Activated T-helper 2 cell treated with anti-CD3 and anti-CD28 coated beads, Interferon-gamma antibody, Interleukin-2, Interleukin-4, amounts not matched to agents 10 μg/mL and 5 μg/mL and 100 μg/mL, durations not matched to agents 14 hours and 24 hours and 36 hours (primary cell): Measurements from ENCODE around the gene GATD1. TPM values are rescaled to one million over a fixed set of nuclear protein-coding genes. Genes with fewer than 3 reads are reported as not detected.
A peak's percentile ranks its signal among the peaks of the same experiment; 100 is the strongest.
"Not testable (repeated sequence)": the region's sequence is repeated elsewhere in the genome, so short reads cannot be mapped to it uniquely, and the experiment has no call there.

Source experiments
- DNase-seq: peaks from one replicate; pipeline ENCODE4 v3.0.0; 2021; ENCODE audit warnings: low spot score
- H3K27ac Mint-ChIP-seq: one replicate; pipeline ENCODE4 v1.8.0; 2021; ENCODE audit warnings: mixed read lengths
- H3K27me3 Mint-ChIP-seq: one replicate; pipeline ENCODE4 v1.8.0; 2021; ENCODE audit warnings: low read depth, mixed read lengths
- H3K36me3 Mint-ChIP-seq: one replicate; pipeline ENCODE4 v1.8.0; 2021; ENCODE audit warnings: low read depth, mixed read lengths
- H3K4me1 Mint-ChIP-seq: one replicate; pipeline ENCODE4 v1.8.0; 2021; ENCODE audit warnings: low read depth, mixed read lengths
- H3K4me3 Mint-ChIP-seq: one replicate; pipeline ENCODE4 v1.8.0; 2021; ENCODE audit warnings: low read depth, mild to moderate bottlenecking, moderate library complexity, mixed read lengths
- H3K9me3 Mint-ChIP-seq: one replicate; pipeline ENCODE4 v1.8.0; 2021; ENCODE audit warnings: mixed read lengths
- intact Hi-C: fragments of 100-400 bp; cut with micrococcal nuclease; formaldehyde crosslinking; loops from one replicate; pipeline ENCODE4 v1.15.1; 2023
- total RNA-seq: library from RNA; stranded (reverse); gene quantifications from 2 replicates; pipeline ENCODE4 v1.2.3, GENCODE V29; 2022

Gene GATD1
- total RNA-seq, 1 donor from 2014 or later = 75.2 TPM

DNA sequence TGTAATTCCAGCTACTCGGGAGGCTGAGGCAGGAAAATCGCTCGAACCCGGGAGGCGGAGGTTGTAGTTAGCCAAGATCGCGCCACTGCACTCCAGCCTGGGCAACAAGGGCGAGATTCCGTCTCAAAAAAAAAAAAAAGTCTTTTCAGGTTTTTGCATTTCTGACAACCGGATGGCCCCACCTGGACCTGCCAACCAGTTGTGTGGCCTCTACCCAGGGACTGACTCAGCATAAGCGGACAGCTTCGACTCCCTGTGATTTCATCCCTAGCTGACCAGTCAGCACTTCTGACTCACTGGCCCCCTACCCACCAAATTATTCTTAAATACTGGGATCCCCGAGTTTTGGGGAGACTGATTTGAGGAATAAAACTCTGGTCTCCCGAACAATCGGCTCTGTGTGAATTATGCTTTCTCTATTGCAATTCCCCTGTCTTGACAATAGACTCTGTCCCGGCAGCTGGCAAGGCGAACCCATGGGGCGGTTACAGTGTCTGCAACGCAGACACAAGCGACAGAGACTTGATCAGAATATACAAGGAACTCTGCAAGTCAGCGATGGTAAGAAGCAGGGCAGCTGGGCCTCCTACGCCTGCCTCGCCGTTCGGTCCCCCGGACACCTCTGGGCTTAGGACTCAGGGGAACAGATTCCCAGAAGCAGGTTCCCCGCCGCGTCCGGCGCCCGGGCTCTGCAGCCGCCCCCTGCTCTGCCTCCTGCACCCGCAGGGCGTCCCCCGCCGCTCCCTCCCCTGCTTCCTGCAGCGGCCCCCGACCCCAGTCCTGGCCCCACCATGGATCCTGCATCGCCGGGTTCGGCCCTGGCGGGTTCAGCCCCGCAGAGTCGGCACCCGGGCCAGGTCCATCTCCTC, 30.8 kb downstream of the GATD1 start:
- DNase-seq = peak; percentile 30
- Mint-ChIP-seq H3K4me1 (peaks cover 16% of the 10 kb centered on the region), H3K4me3 (peak overlapping the region; percentile 81), H3K27ac (peak overlapping the region; percentile 77), H3K9me3 (no peaks in the 10 kb centered on the region), H3K36me3 (peaks cover 14% of the 10 kb centered on the region), H3K27me3 (no peaks in the 10 kb centered on the region)
- intact Hi-C loops = loop anchor here (2.0 kb wide), 3 partner anchors 18 to 50 kb away; partner anchors contain the start of gene GATD1

- DNase-seq = no peak
- peak overlapping the region; percentile 8 for H3K4me3 Mint-ChIP-seq
- no peaks in the 10 kb centered on the region for H3K27me3 Mint-ChIP-seq
- H3K9me3 Mint-ChIP-seq = no peaks in the 10 kb centered on the region
- H3K27ac Mint-ChIP-seq = no peak overlapping the region
- H3K36me3 Mint-ChIP-seq = peaks cover 10% of the 10 kb centered on the region
- peaks cover 16% of the 10 kb centered on the region for H3K4me1 Mint-ChIP-seq
- intact Hi-C loops = no loop called here
These were observed 31.9 kb downstream of the GATD1 start for GRCh38 chr11:745428-745827.

DNA sequence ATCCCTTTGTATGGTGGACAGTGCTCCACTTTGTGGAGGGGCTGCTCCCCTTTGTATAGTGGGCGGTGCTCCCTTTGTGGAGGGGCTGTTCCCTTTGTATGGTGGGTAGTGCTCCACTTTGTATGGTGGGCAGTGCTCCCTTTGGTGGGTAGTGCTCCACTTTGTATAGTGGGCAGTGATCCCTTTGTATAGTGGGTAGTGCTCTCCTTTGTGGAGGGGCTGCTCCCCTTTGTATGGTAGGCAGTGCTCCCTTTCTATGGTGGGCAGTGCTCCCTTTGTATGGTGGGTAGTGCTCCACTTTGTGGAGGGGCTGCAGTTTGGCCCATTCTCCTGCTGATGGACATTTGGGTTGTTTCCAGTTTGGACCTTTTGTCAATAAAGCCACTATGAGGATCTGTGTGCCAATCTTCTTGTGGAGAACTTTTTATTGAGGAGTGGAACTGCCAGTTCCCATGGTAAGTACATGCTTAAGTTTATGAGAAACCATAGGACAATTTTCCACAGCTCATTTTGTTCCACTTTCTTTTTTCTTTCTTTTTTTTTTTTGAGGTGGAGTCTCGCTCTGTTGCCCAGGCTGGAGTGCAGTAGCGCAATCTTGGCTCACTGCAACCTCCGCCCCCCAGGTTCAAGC, 34.6 kb downstream of the GATD1 start:
- Mint-ChIP-seq H3K27me3 (peaks cover 6% of the 10 kb centered on the region), H3K36me3 (no peaks in the 10 kb centered on the region), H3K9me3 (no peaks in the 10 kb centered on the region), H3K27ac (no peak overlapping the region), H3K4me1 (peaks cover 10% of the 10 kb centered on the region), H3K4me3 (no peak overlapping the region)
- no peak for DNase-seq
- intact Hi-C loops = no loop called here

- Mint-ChIP-seq H3K4me1 (peaks cover 15% of the 10 kb centered on the region), H3K27ac (no peak overlapping the region)
- intact Hi-C loops = no loop called here
These were observed 35.1 kb downstream of the GATD1 start for GRCh38 chr11:742156-742546.

GRCh38 chr11:737899-738298, 39.4 kb downstream of the GATD1 start:
- H3K27ac Mint-ChIP-seq, H3K4me3 Mint-ChIP-seq, H3K9me3 Mint-ChIP-seq, DNase-seq, H3K36me3 Mint-ChIP-seq, H3K27me3 Mint-ChIP-seq, intact Hi-C loops: not testable (repeated sequence)
- peaks cover 10% of the 10 kb centered on the region for H3K4me1 Mint-ChIP-seq

More at GRCh38 chr11:742156-742546, 35.1 kb downstream of the GATD1 start:
- DNase-seq = no peak
- Mint-ChIP-seq H3K9me3 (no peaks in the 10 kb centered on the region), H3K36me3 (no peaks in the 10 kb centered on the region), H3K27me3 (peaks cover 6% of the 10 kb centered on the region), H3K4me3 (no peak overlapping the region)

DNA sequence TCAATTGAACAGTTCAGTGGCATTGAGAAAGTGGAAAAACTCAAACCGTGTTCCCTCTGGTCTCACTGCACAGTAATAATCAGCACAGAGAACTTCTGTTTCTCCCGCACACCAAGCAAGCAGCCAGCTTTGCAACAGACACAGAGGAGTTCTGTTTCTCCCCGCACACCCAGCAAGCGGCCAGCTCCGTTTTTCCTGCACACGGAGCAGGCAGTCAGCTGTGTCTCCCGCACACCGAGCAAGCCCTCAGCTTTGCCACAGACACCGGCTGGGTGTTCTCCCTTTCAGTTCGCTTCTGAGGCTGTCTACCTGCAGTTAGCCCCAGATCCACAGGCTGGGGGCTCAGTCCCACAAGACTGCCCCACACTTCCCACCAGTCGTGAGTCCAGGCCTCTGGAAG, 39.9 kb downstream of the GATD1 start:
- DNase-seq = no peak
- Mint-ChIP-seq H3K4me3 (no peak overlapping the region), H3K27me3 (peaks cover 6% of the 10 kb centered on the region), H3K36me3 (no peaks in the 10 kb centered on the region), H3K9me3 (no peaks in the 10 kb centered on the region), H3K4me1 (peaks cover 10% of the 10 kb centered on the region), H3K27ac (no peak overlapping the region)
- intact Hi-C loops = no loop called here

GRCh38 chr11:734541-734940, 42.7 kb downstream of the GATD1 start:
- intact Hi-C loops, H3K9me3 Mint-ChIP-seq, H3K4me3 Mint-ChIP-seq, H3K27me3 Mint-ChIP-seq, H3K36me3 Mint-ChIP-seq, DNase-seq, H3K27ac Mint-ChIP-seq: not testable (repeated sequence)
- H3K4me1 Mint-ChIP-seq = peaks cover 10% of the 10 kb centered on the region

DNA sequence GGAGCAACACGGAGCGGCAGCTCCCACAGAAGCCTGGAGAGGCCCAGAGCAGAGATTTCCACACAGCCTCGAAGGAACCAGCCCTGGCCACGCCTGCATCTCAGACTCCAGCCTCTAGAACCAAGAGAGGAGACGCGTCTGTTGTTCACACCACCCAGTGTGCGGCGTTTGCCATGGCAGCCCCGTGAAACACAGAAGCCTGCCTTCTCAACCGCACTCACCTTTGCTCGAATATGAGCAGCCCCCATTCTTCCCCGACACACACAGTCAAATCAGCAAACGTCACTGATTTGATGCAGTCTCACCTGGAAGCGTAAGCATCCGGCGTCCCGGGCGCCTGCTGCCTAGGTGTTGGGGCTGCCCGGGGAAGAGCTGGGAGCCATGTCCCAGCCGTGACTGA, 44.2 kb downstream of the GATD1 start:
- peaks cover 10% of the 10 kb centered on the region for H3K4me1 Mint-ChIP-seq
- intact Hi-C loops = no loop called here

GRCh38 chr11:729492-730074, 47.7 kb downstream of the GATD1 start:
- no peak overlapping the region for H3K27ac Mint-ChIP-seq
- H3K4me3 Mint-ChIP-seq = no peak overlapping the region
- DNase-seq = no peak
- intact Hi-C loops = loop anchor here (2.0 to 10.0 kb wide), 2 partner anchors 17 to 115 kb away; partner anchors contain the start of genes IRF7 and TALDO1
- H3K4me1 Mint-ChIP-seq = peaks cover 2% of the 10 kb centered on the region
- H3K36me3 Mint-ChIP-seq = no peaks in the 10 kb centered on the region
- H3K27me3 Mint-ChIP-seq = no peaks in the 10 kb centered on the region
- no peaks in the 10 kb centered on the region for H3K9me3 Mint-ChIP-seq

More for the DNA sequence above, 44.2 kb downstream of the GATD1 start:
- no peak for DNase-seq
- Mint-ChIP-seq H3K27me3 (no peaks in the 10 kb centered on the region), H3K36me3 (no peaks in the 10 kb centered on the region), H3K4me3 (no peak overlapping the region), H3K27ac (no peak overlapping the region), H3K9me3 (no peaks in the 10 kb centered on the region)

- Mint-ChIP-seq H3K4me3 (no peak overlapping the region), H3K4me1 (peaks cover 2% of the 10 kb centered on the region), H3K36me3 (no peaks in the 10 kb centered on the region), H3K27me3 (no peaks in the 10 kb centered on the region), H3K27ac (no peak overlapping the region), H3K9me3 (no peaks in the 10 kb centered on the region)
- intact Hi-C loops = loop anchor here (2.0 to 10.0 kb wide), 2 partner anchors 18 to 114 kb away; partner anchors contain the start of genes IRF7 and TALDO1
- DNase-seq = no peak
These were observed 48.3 kb downstream of the GATD1 start for GRCh38 chr11:728901-729491.

GRCh38 chr11:727859-728748, 49.2 kb downstream of the GATD1 start:
- intact Hi-C loops = loop anchor here (2.0 to 10.0 kb wide), 2 partner anchors 19 to 113 kb away; partner anchors contain the start of genes IRF7 and TALDO1
- Mint-ChIP-seq H3K4me1 (peaks cover 4% of the 10 kb centered on the region), H3K36me3 (no peaks in the 10 kb centered on the region), H3K27ac (no peak overlapping the region), H3K9me3 (no peaks in the 10 kb centered on the region), H3K27me3 (peaks cover 3% of the 10 kb centered on the region), H3K4me3 (no peak overlapping the region)
- DNase-seq = peak; percentile 73

- Mint-ChIP-seq H3K27ac (no peak overlapping the region), H3K4me3 (no peak overlapping the region), H3K27me3 (peaks cover 5% of the 10 kb centered on the region), H3K4me1 (peaks cover 6% of the 10 kb centered on the region), H3K9me3 (no peaks in the 10 kb centered on the region), H3K36me3 (no peaks in the 10 kb centered on the region)
- intact Hi-C loops = loop anchor here (10.0 kb wide), 1 partner anchor 112 kb away; the partner anchor contains the start of gene IRF7
- no peak for DNase-seq
These were observed 50.0 kb downstream of the GATD1 start for GRCh38 chr11:727281-727701.
